Measurements from ENCODE around the gene AMN.

AMN gene

GRCh38 chr14:102969060-102969791, 46.8 kb downstream of the AMN start:
- no peak for DNase-seq

GRCh38 chr14:102969901-102970300, 47.4 kb downstream of the AMN start:
- DNase-seq: no peak

GRCh38 chr14:102970496-102970895, 48.0 kb downstream of the AMN start:
- DNase-seq: no peak

- DNase-seq: no peak
These were observed 48.9 kb downstream of the AMN start for GRCh38 chr14:102971314-102971713.

GRCh38 chr14:102971836-102972606, 49.6 kb downstream of the AMN start:
- no peak for DNase-seq

- no peak for DNase-seq
These were observed 51.3 kb downstream of the AMN start for GRCh38 chr14:102973706-102974285.

- DNase-seq: no peak
These were observed 53.2 kb downstream of the AMN start for GRCh38 chr14:102975662-102976061.

- DNase-seq: no peak
These were observed 55.0 kb downstream of the AMN start for GRCh38 chr14:102977475-102977874.

GRCh38 chr14:102979406-102979805, 56.9 kb downstream of the AMN start:
- DNase-seq: no peak

- DNase-seq: no peak
These were observed 57.9 kb downstream of the AMN start for GRCh38 chr14:102980409-102980810.
